ENCODE measurements around the gene PEPD. TPM values are rescaled to one million over a fixed set of nuclear protein-coding genes. Genes with fewer than 3 reads are reported as not detected.

Gene PEPD
- total RNA-seq, 1 donor from 2014 or later = 78.8 TPM

- DNase-seq = no peak
These were observed 102.5 kb downstream of the PEPD start for GRCh38 chr19:33418871-33419787.

GRCh38 chr19:33418461-33418860 is 103.1 kb downstream of the PEPD start:
- DNase-seq = no peak

- DNase-seq = no peak
These were observed 103.8 kb downstream of the PEPD start for GRCh38 chr19:33417751-33418150.

- peak; percentile 81 for DNase-seq
These were observed 105.0 kb downstream of the PEPD start for GRCh38 chr19:33416307-33417215.

GRCh38 chr19:33414667-33415605 is 106.7 kb downstream of the PEPD start:
- DNase-seq = no peak

GRCh38 chr19:33413868-33414666 is 107.5 kb downstream of the PEPD start:
- no peak for DNase-seq

GRCh38 chr19:33413426-33413725 is 108.2 kb downstream of the PEPD start:
- no peak for DNase-seq

- DNase-seq = no peak
These were observed 108.8 kb downstream of the PEPD start for GRCh38 chr19:33412601-33413425.

- DNase-seq = no peak
These were observed 109.9 kb downstream of the PEPD start for GRCh38 chr19:33411621-33412180.

GRCh38 chr19:33410915-33411401 is 110.6 kb downstream of the PEPD start:
- no peak for DNase-seq

- no peak for DNase-seq
These were observed 111.5 kb downstream of the PEPD start for GRCh38 chr19:33409906-33410685.

GRCh38 chr19:33408538-33409434 is 112.8 kb downstream of the PEPD start:
- DNase-seq = no peak

- DNase-seq = no peak
These were observed 113.5 kb downstream of the PEPD start for GRCh38 chr19:33408116-33408515.

- DNase-seq = no peak
These were observed 113.9 kb downstream of the PEPD start for GRCh38 chr19:33407716-33408115.

- no peak for DNase-seq
These were observed 114.4 kb downstream of the PEPD start for GRCh38 chr19:33407140-33407551.

- DNase-seq = peak; percentile 79
These were observed 115.0 kb downstream of the PEPD start for GRCh38 chr19:33406521-33407139.

- DNase-seq = no peak
These were observed 115.8 kb downstream of the PEPD start for GRCh38 chr19:33405553-33406461.

Data from dermis blood vessel endothelial cell (primary cell).